HEK293 (cell line): ENCODE data around the gene ARID5A.

Experiments used
- CTCF ChIA-PET: fragments of 350-600 bp; formaldehyde crosslinking; extraction: SDS; loops from one replicate; lab custom pipeline; 2021; ENCODE audit warnings: antibody characterized with exemption; lab: Yijun Ruan, JAX
- POLR2A ChIA-PET: fragments of 300-600 bp; formaldehyde crosslinking; extraction: SDS; loops from one replicate; lab custom pipeline; 2020; ENCODE audit warnings: antibody characterized with exemption, inconsistent platforms; lab: Yijun Ruan, JAX
- H3K27ac ChIP-seq: fragments of 200-500 bp; sonication (Bioruptor generic); 2 replicates; pipeline ENCODE4 v1.5.1; 2014; ENCODE audit warnings: low read depth, low read length, control low read depth, inconsistent platforms; ENCODE audit errors: extremely low read depth
- H3K36me3 ChIP-seq, 2 experiments: fragments of 200-500 bp in 1 of 2; sonication (Bioruptor generic) in 1 of 2; 1 replicate in 1 of 2; 2 replicates in 1 of 2; pipeline ENCODE4 v1.5.1; 2014 to 2017; ENCODE audit warnings: inconsistent platforms in 2 of 2, low read length in 2 of 2; ENCODE audit not compliant: control insufficient read depth in 2 of 2, insufficient read depth in 1 of 2
- H3K4me1 ChIP-seq: fragments of 200-500 bp; sonication (Bioruptor generic); 2 replicates; pipeline ENCODE4 v1.5.1; 2014; ENCODE audit warnings: mild to moderate bottlenecking, low read length, inconsistent platforms; ENCODE audit not compliant: control insufficient read depth, insufficient read depth
- H3K4me3 ChIP-seq: 2 replicates; pipeline ENCODE4 v1.5.1; 2011; ENCODE audit warnings: low read depth, mild to moderate bottlenecking, control low read depth, low read length, moderate library complexity
- H3K9me3 ChIP-seq: fragments of 200-500 bp; sonication (Bioruptor generic); 2 replicates; pipeline ENCODE4 v1.5.1; 2014; ENCODE audit warnings: low read depth, low read length, inconsistent platforms; ENCODE audit not compliant: control insufficient read depth, insufficient read depth
- GFI1B ChIP-seq: fragments of 450-650 bp; formaldehyde crosslinking; IDR thresholded peaks from 2 replicates; pipeline ENCODE4 v1.5.1; 2016; ENCODE audit warnings: missing biosample characterization, missing genetic modification characterization
- GLIS1 ChIP-seq: fragments of 450-650 bp; formaldehyde crosslinking; IDR thresholded peaks from 2 replicates; pipeline ENCODE4 v1.5.1; 2016; ENCODE audit warnings: missing biosample characterization, missing genetic modification characterization
- GLIS2 ChIP-seq: fragments of 450-650 bp; formaldehyde crosslinking; IDR thresholded peaks from 2 replicates; pipeline ENCODE4 v1.5.1; 2016; ENCODE audit warnings: missing biosample characterization, missing genetic modification characterization
- KLF9 ChIP-seq: fragments of 450-650 bp; formaldehyde crosslinking; IDR thresholded peaks from 2 replicates; pipeline ENCODE4 v1.5.1; 2016; ENCODE audit warnings: missing biosample characterization, missing genetic modification characterization, low read depth
- WT1 ChIP-seq: fragments of 450-650 bp; formaldehyde crosslinking; IDR thresholded peaks from 2 replicates; pipeline ENCODE4 v1.5.1; 2016; ENCODE audit warnings: missing biosample characterization, missing genetic modification characterization
- ZFP69B ChIP-seq: fragments of 450-650 bp; formaldehyde crosslinking; IDR thresholded peaks from 2 replicates; pipeline ENCODE4 v1.5.1; 2016; ENCODE audit warnings: missing biosample characterization, missing genetic modification characterization
- ZIC2 ChIP-seq: fragments of 450-650 bp; formaldehyde crosslinking; IDR thresholded peaks from 2 replicates; pipeline ENCODE4 v1.5.1; 2016; ENCODE audit warnings: missing biosample characterization, missing genetic modification characterization
- ZNF248 ChIP-seq: fragments of 450-650 bp; formaldehyde crosslinking; IDR thresholded peaks from 2 replicates; pipeline ENCODE4 v1.5.1; 2017; ENCODE audit warnings: missing biosample characterization, missing genetic modification characterization
- ZNF391 ChIP-seq: fragments of 450-650 bp; formaldehyde crosslinking; IDR thresholded peaks from 2 replicates; pipeline ENCODE4 v1.5.1; 2016; ENCODE audit warnings: low read depth, missing biosample characterization, missing genetic modification characterization, borderline replicate concordance
- ZNF404 ChIP-seq: fragments of 450-650 bp; formaldehyde crosslinking; IDR thresholded peaks from 2 replicates; pipeline ENCODE4 v1.5.1; 2017; ENCODE audit warnings: missing biosample characterization, missing genetic modification characterization
- ZNF423 ChIP-seq: fragments of 450-650 bp; formaldehyde crosslinking; IDR thresholded peaks from 2 replicates; pipeline ENCODE4 v1.5.1; 2016; ENCODE audit warnings: missing biosample characterization, missing genetic modification characterization
- ZNF514 ChIP-seq: fragments of 450-650 bp; formaldehyde crosslinking; IDR thresholded peaks from 2 replicates; pipeline ENCODE4 v1.5.1; 2016; ENCODE audit warnings: missing biosample characterization, missing genetic modification characterization
- ZNF621 ChIP-seq: fragments of 450-650 bp; formaldehyde crosslinking; IDR thresholded peaks from 2 replicates; pipeline ENCODE4 v1.5.1; 2017; ENCODE audit warnings: missing biosample characterization, missing genetic modification characterization
- ZNF623 ChIP-seq: fragments of 450-650 bp; formaldehyde crosslinking; IDR thresholded peaks from 2 replicates; pipeline ENCODE4 v1.5.1; 2016; ENCODE audit warnings: missing biosample characterization, missing genetic modification characterization
- ZNF626 ChIP-seq: fragments of 450-650 bp; sonication (Bioruptor Pico); formaldehyde crosslinking; IDR thresholded peaks from 2 replicates; pipeline ENCODE4 v1.5.1; 2018; ENCODE audit warnings: missing biosample characterization, missing genetic modification characterization, inconsistent platforms
- ZNF843 ChIP-seq: fragments of 450-650 bp; formaldehyde crosslinking; IDR thresholded peaks from 2 replicates; pipeline ENCODE4 v1.5.1; 2016; ENCODE audit warnings: missing biosample characterization, missing genetic modification characterization
- TF ChIP-seq, protein P1 (sequence below): fragments of 450-650 bp; formaldehyde crosslinking; IDR thresholded peaks from 2 replicates; pipeline ENCODE4 v1.5.1; 2016; ENCODE audit warnings: missing biosample characterization, missing genetic modification characterization
- TF ChIP-seq, protein P2 (sequence below): fragments of 450-650 bp; formaldehyde crosslinking; IDR thresholded peaks from 2 replicates; pipeline ENCODE4 v1.5.1; 2016; ENCODE audit warnings: missing biosample characterization, missing genetic modification characterization
- TF ChIP-seq, protein P3 (sequence below): fragments of 450-650 bp; formaldehyde crosslinking; IDR thresholded peaks from 2 replicates; pipeline ENCODE4 v1.5.1; 2017; ENCODE audit warnings: missing biosample characterization, missing genetic modification characterization
- TF ChIP-seq, protein P4 (sequence below): fragments of 450-650 bp; formaldehyde crosslinking; IDR thresholded peaks from 2 replicates; pipeline ENCODE4 v1.5.1; 2016; ENCODE audit warnings: missing biosample characterization, missing genetic modification characterization
- TF ChIP-seq, protein P5 (sequence below): fragments of 450-650 bp; formaldehyde crosslinking; IDR thresholded peaks from 2 replicates; pipeline ENCODE4 v1.5.1; 2016; ENCODE audit warnings: missing biosample characterization, missing genetic modification characterization

The ARID5A gene

DNA sequence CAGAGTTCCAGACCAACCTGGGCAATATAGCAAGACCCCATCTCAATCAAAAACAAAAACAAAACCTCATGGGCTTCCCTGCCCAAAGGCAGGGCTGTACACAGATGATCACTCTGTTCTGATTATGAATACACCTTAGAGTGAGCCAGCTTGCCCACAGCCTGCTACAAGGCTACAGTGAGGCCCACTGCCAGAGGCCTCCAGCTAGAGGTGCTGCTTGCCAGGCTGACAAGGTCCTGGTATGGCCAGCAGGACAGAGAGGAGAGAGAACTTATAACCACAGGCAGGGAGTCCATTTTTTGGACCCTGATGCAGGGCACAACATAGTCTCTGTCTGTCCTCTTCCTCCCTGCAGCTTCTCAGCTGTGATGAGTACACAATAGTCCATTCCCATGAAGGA lies 60.0 kb downstream of the ARID5A start:
- TF ChIP-seq ZNF621 (tag by site-specific recombination) (no peak), GLIS2 (tag by site-specific recombination) (no peak), ZNF843 (no peak), GFI1B (no peak), GLIS1 (tag by site-specific recombination) (no peak), ZFP69B (tag by site-specific recombination) (no peak), ZNF248 (no peak), ZNF626 (tag by site-specific recombination) (no peak), WT1 (no peak)
- TF ChIP-seq, protein P1, sequence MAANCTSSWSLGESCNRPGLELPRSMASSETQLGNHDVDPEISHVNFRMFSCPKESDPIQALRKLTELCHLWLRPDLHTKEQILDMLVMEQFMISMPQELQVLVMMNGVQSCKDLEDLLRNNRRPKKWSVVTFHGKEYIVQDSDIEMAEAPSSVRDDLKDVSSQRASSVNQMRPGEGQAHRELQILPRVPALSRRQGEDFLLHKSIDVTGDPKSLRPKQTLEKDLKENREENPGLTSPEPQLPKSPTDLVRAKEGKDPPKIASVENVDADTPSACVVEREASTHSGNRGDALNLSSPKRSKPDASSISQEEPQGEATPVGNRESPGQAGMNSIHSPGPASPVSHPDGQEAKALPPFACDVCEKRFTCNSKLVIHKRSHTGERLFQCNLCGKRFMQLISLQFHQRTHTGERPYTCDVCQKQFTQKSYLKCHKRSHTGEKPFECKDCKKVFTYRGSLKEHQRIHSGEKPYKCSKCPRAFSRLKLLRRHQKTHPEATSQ (tag by site-specific recombination), result no peak
- TF ChIP-seq, protein P2, sequence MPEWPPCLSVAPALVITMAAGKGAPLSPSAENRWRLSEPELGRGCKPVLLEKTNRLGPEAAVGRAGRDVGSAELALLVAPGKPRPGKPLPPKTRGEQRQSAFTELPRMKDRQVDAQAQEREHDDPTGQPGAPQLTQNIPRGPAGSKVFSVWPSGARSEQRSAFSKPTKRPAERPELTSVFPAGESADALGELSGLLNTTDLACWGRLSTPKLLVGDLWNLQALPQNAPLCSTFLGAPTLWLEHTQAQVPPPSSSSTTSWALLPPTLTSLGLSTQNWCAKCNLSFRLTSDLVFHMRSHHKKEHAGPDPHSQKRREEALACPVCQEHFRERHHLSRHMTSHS (tag by site-specific recombination), result no peak
- TF ChIP-seq, protein P3, sequence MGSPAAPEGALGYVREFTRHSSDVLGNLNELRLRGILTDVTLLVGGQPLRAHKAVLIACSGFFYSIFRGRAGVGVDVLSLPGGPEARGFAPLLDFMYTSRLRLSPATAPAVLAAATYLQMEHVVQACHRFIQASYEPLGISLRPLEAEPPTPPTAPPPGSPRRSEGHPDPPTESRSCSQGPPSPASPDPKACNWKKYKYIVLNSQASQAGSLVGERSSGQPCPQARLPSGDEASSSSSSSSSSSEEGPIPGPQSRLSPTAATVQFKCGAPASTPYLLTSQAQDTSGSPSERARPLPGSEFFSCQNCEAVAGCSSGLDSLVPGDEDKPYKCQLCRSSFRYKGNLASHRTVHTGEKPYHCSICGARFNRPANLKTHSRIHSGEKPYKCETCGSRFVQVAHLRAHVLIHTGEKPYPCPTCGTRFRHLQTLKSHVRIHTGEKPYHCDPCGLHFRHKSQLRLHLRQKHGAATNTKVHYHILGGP (tag by site-specific recombination), result no peak
- ChIA-PET POLR2A (no interaction called here), CTCF (no interaction called here)
- Histone ChIP-seq H3K4me3 (no peak overlapping the region), H3K27ac (no peak overlapping the region), H3K36me3 (peaks cover 59 to 95% of the 10 kb centered on the region in 2 experiments), H3K9me3 (no peaks in the 10 kb centered on the region), H3K4me1 (no peaks in the 10 kb centered on the region)

DNA sequence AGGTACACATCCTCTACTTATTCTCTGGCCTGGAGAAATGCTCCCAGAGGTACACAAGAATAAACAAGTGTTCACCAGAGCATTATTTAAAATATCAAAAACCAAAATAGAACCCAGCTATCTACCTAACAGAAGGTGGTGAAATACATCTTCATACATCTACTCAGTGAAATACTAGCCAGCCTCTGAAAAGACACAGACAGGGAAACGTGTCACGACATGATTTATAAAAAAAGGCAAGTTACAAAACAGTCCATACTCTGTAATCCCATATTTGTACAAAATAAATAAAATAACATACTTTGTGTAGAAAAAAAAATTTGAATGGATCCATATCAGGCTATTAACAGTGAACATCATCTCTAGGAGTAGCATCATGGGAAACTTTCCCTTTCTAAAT lies 63.4 kb downstream of the ARID5A start:
- no peaks in the 10 kb centered on the region for H3K4me1 ChIP-seq
- CTCF ChIA-PET, result interaction anchor here (1.0 kb wide), 1 partner anchor 254 kb away, joined by 4 read pairs; no protein-coding TSS in a partner anchor
- H3K36me3 ChIP-seq, result peaks cover 51 to 95% of the 10 kb centered on the region in 2 experiments
- no peak overlapping the region for H3K27ac ChIP-seq
- H3K9me3 ChIP-seq, result no peaks in the 10 kb centered on the region
- TF ChIP-seq, protein P4, sequence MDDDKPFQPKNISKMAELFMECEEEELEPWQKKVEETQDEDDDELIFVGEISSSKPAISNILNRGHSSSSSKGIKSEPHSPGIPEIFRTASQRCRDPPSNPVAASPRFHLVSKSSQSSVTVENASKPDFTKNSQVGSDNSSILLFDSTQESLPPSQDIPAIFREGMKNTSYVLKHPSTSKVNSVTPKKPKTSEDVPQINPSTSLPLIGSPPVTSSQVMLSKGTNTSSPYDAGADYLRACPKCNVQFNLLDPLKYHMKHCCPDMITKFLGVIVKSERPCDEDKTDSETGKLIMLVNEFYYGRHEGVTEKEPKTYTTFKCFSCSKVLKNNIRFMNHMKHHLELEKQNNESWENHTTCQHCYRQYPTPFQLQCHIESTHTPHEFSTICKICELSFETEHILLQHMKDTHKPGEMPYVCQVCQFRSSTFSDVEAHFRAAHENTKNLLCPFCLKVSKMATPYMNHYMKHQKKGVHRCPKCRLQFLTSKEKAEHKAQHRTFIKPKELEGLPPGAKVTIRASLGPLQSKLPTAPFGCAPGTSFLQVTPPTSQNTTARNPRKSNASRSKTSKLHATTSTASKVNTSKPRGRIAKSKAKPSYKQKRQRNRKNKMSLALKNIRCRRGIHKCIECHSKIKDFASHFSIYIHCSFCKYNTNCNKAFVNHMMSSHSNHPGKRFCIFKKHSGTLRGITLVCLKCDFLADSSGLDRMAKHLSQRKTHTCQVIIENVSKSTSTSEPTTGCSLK (tag by site-specific recombination), result no peak
- TF ChIP-seq, all 188 proteins: peak for 0
- H3K4me3 ChIP-seq, result no peak overlapping the region
- POLR2A ChIA-PET, result no interaction called here

DNA sequence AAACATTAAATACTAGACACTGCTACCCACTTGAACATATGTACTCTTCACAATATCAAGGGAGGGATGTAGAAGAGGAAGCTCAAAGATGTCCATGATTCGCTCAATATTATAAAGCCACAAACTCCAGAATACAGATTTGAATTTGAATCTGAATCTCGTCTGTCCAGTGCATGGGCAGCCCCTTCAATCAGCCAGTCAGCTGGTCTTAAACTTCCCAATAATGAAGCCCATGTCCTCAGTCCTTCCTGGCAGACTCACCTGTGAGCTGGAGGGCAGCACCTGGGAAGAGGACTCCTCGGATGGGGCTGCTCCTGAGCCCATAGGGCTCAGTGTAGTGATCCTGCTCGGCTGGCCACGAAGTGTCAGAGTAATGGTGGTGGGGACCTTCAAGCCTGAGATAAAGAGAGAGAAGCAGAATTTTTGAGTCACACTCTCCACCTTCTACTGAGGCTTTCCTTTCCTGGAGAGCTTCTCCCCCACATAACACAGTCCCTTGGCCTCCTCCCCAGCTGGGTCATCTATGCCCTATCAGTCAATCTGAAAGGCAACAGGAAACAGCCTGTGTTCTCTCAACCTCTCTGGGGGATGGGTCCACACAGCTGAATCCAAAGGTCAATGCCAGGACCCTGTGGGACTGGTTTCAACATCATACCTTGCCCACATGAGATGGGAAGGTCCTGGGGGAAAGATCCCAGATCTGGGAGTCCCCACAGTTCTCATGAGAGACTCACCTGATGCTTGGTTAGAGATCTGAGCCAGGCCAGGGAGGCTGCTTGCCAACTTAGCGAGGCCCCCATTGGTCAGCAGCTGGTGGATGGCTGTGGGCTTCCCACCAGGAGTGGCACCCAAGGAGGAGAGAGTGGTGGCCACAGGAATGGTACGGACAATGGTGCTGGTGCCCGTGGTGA lies 65.1 kb downstream of the ARID5A start:
- ChIA-PET CTCF (interaction anchor here (0.5 to 1.6 kb wide), 3 partner anchors 8 to 510 kb away, joined by 3 to 6 read pairs (median 3); no protein-coding TSS in a partner anchor), POLR2A (interaction anchor here (0.5 kb wide), 1 partner anchor 129 kb away, joined by 6 read pairs; no protein-coding TSS in a partner anchor)
- H3K9me3 ChIP-seq, result no peaks in the 10 kb centered on the region
- no peaks in the 10 kb centered on the region for H3K4me1 ChIP-seq
- TF ChIP-seq, protein P1 (tag by site-specific recombination), result no peak
- TF ChIP-seq ZNF248 (no peak), ZNF391 (tag by site-specific recombination) (no peak), ZNF404 (no peak), ZNF623 (tag by site-specific recombination) (no peak), ZIC2 (tag by site-specific recombination) (no peak), KLF9 (tag by site-specific recombination) (no peak), ZNF514 (tag by site-specific recombination) (no peak), ZNF423 (tag by site-specific recombination) (no peak)
- TF ChIP-seq, protein P5, sequence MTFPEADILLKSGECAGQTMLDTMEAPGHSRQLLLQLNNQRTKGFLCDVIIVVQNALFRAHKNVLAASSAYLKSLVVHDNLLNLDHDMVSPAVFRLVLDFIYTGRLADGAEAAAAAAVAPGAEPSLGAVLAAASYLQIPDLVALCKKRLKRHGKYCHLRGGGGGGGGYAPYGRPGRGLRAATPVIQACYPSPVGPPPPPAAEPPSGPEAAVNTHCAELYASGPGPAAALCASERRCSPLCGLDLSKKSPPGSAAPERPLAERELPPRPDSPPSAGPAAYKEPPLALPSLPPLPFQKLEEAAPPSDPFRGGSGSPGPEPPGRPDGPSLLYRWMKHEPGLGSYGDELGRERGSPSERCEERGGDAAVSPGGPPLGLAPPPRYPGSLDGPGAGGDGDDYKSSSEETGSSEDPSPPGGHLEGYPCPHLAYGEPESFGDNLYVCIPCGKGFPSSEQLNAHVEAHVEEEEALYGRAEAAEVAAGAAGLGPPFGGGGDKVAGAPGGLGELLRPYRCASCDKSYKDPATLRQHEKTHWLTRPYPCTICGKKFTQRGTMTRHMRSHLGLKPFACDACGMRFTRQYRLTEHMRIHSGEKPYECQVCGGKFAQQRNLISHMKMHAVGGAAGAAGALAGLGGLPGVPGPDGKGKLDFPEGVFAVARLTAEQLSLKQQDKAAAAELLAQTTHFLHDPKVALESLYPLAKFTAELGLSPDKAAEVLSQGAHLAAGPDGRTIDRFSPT (tag by site-specific recombination), result no peak
- no peak overlapping the region for H3K27ac ChIP-seq
- H3K36me3 ChIP-seq, result peaks cover 46 to 95% of the 10 kb centered on the region in 2 experiments
- H3K4me3 ChIP-seq, result no peak overlapping the region
